GM20431 (cell line): Measurements from ENCODE around the gene TM9SF1.
"Not testable (repeated sequence)": the region's sequence is repeated elsewhere in the genome, so short reads cannot be mapped to it uniquely, and the experiment has no call there.

Source experiments
- in situ Hi-C: fragments of 300-500 bp; cut with MseI, MboI; formaldehyde crosslinking; loops from one replicate; pipeline ENCODE4 v1.15.0; 2020; ENCODE audit warnings: low sequenced_read_pairs; ENCODE audit not compliant: unreplicated experiment

TM9SF1 gene

GRCh38 chr14:24228902-24229301 is 33.7 kb upstream of the TM9SF1 start:
- in situ Hi-C loops, result no loop called here

- in situ Hi-C loops, result no loop called here
Observed at GRCh38 chr14:24226473-24226872, 31.2 kb upstream of the TM9SF1 start.

GRCh38 chr14:24224618-24225071 is 29.4 kb upstream of the TM9SF1 start:
- in situ Hi-C loops, result no loop called here

DNA sequence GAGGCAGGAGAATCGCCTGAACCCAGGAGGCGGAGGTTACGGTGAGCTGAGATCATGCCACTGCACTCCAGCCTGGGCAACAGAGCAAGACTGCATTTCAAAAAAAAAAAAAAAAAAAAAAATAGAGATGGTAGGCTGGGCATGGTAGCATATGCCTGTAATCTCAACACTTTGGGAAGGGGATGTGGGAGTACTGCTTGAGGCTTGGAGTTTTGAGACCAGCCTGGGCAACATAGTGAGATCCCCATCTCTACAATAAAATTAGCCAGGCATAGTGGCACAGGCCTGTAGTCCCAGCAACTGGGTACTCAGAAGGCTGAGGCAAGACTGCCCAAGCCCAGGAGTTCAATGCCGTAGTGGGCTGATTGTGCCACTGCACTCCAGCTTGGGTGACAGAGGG is 27.7 kb upstream of the TM9SF1 start:
- in situ Hi-C loops, result not testable (repeated sequence)

DNA sequence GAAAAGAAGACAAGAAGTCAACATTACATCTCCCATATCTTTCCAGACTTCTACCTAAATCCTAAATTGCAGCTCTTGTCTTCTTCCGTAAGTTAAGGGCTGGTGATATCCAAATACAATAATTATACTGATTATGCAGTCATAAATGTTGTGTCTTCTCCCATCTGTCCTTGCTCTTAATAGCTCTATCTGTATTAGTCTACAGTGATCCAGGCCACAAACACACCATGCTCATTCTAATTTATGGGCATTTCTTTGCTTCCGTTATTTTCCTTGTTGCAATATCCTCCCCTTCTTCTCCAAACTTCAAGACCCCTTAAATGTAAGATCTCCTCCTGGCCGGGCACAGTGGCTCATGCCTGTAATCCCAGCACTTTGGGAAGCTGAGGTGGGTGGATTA is 24.3 kb upstream of the TM9SF1 start:
- in situ Hi-C loops, result no loop called here

- in situ Hi-C loops, result no loop called here
Observed at GRCh38 chr14:24219080-24219479, 23.8 kb upstream of the TM9SF1 start.

- in situ Hi-C loops, result not testable (repeated sequence)
Observed at GRCh38 chr14:24216876-24217275, 21.6 kb upstream of the TM9SF1 start.

- in situ Hi-C loops, result no loop called here
Observed at GRCh38 chr14:24216345-24216699, 21.1 kb upstream of the TM9SF1 start.

GRCh38 chr14:24215495-24216344 is 20.5 kb upstream of the TM9SF1 start, which contains the start of gene MDP1:
Gene MDP1, minus strand, starts transcription at chr14:24216066. Its CDS starts 111 bp downstream, at chr14:24215955.
- in situ Hi-C loops, result no loop called here

GRCh38 chr14:24213866-24214662 is 18.8 kb upstream of the TM9SF1 start:
- in situ Hi-C loops, result no loop called here

GRCh38 chr14:24212924-24213865 is 18.0 kb upstream of the TM9SF1 start, which contains the start of gene CHMP4A:
Gene CHMP4A, minus strand, starts transcription at chr14:24213488. Its CDS starts 49 bp downstream, at chr14:24213439.
- in situ Hi-C loops, result no loop called here

DNA sequence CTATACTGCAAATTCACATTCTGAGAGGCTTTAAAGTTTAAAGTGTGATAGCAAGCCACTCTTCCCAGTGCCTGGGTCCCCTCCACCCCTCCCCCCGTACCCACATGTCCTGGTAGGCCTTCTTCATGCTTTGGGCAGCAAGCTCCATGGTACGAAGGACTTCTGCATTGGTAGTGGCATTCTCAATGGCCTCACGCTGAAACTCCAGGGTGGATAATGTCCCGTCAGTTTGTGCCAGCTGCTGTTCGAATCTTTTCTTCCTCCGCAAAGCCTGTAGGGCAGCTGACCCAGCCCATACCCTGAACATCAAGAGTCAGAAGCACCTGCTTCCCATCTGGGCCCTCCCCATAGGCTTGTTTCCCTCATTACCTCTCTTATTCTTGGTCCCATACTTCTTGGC is 16.1 kb upstream of the TM9SF1 start:
- in situ Hi-C loops, result no loop called here

DNA sequence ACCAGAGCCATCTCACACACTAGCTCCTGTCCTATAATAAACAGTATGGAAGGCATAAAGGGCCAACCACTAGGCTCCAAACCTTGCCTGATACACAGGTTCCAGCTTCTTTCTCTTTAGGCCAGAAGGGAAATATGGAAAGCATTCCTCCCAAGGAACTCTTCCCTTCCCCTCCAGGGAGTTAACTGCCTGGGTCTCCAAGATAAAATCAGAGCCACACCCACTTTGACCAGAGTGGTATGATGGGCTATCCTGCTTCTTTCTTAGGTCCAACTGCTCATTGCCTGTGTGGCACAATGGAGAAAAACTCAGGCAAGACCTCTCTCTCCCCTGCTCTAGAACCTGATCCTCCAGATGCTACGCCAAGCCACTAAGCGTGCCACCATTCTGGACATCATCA is 12.4 kb upstream of the TM9SF1 start:
- in situ Hi-C loops, result no loop called here

DNA sequence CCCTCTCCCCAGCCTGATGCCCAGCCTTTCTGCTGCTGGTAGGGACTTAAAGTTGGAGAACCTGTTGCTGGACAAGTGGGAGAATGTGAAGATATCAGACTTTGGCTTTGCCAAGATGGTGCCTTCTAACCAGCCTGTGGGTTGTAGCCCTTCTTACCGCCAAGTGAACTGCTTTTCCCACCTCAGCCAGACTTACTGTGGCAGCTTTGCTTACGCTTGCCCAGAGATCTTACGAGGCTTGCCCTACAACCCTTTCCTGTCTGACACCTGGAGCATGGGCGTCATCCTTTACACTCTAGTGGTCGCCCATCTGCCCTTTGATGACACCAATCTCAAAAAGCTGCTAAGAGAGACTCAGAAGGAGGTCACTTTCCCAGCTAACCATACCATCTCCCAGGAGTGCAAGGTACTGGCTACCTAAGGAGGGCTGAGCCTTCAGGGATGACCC is 11.9 kb upstream of the TM9SF1 start:
- in situ Hi-C loops, result no loop called here

DNA sequence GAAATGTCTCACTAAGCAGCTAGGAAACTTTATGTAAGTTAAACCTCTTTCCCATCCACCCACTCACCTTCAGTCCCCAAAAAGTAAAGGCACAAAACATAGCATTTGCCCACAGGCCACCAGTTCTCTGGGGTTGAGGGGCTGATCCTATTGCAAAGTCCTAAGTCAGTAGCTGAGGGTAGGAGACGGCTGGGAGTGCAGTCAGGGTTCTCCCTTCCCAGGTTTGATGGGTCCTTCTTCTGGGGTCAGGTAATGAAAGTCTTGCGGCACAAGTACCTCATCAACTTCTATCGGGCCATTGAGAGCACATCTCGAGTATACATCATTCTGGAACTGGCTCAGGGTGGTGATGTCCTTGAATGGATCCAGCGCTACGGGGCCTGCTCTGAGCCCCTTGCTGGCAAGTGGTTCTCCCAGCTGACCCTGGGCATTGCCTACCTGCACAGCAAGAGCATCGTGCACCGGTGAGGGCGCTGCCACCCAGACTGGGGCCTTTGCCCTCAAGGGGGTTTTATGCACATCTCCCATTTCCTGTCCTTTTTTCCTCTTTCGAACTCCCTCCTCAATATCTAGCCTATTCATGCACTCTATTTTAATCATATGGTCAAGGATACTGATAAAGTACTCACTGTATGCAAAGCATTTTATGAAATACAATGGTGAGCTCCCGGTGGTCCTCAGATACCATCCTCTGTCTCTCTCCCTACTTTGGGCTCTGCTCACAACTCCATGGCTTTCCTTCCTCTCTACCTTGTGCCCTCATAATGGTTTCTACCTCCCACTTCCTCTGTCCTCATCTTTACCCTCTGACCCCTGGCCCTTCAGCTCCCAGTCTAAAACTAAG is 11.2 kb upstream of the TM9SF1 start:
- in situ Hi-C loops, result no loop called here

- in situ Hi-C loops, result no loop called here
Observed at GRCh38 chr14:24204163-24205146, 9.2 kb upstream of the TM9SF1 start.

DNA sequence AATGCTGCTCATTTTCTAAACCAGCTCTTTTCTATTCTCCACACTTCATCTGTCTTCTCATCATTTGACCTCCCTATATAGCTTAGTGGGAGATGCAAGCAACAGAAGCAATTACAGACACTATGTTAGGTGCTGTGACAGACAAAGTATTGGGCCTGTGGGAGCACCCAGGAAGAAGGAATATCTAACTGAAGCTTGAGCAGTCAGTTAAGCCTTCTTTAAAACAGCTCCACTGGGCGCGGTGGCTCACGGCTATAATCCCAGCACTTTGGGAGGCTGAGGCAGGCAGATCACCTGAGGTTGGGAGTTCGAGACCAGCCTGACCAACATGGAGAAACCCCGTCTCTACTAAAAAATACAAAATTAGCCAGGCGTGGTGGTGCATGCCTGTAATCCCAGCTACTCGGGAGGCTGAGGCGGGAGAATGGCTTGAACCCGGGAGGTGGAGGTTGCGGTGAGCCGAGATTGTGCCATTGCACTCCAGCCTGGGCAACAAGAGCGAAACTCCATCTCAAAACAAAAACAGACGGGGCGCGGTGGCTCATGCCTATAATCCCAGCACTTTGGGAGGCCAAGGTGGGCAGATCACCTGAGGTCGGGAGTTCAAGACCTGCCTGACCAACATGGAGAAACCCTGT is 8.1 kb upstream of the TM9SF1 start:
- in situ Hi-C loops, result not testable (repeated sequence)
